Activated T-cell treated with anti-CD3 and anti-CD28 coated beads, Interleukin-2, amount 50 U/mL, for 72 hours (primary cell): ENCODE data around the gene ADAMTS4. TPM values are rescaled to one million over a fixed set of nuclear protein-coding genes. Genes with fewer than 3 reads are reported as not detected.
A peak's percentile ranks its signal among the peaks of the same experiment; 100 is the strongest.

Experiments
- ATAC-seq, 2 donors: fragments of 150-1000 bp; cut with Tn5 transposase; replicated peaks in 1 of 2; 2 replicates each; pipeline ENCODE4 v1.10.0; 2021; ENCODE audit warnings: moderate library complexity in 2 of 2, mild to moderate bottlenecking in 1 of 2
- DNase-seq, 2 donors: peaks; one replicate each; pipeline ENCODE4 v3.0.0; 2021 to 2022; ENCODE audit warnings: mixed read lengths in 1 of 2
- H3K27ac Mint-ChIP-seq: one replicate; pipeline ENCODE4 v1.8.0; 2022; ENCODE audit warnings: mild to moderate bottlenecking, moderate library complexity, mixed read lengths
- H3K27me3 Mint-ChIP-seq: one replicate; pipeline ENCODE4 v1.8.0; 2022; ENCODE audit warnings: low read depth, mixed read lengths
- H3K36me3 Mint-ChIP-seq, 2 donors: one replicate each; pipeline ENCODE4 v1.8.0; 2022; ENCODE audit warnings: mixed read lengths in 2 of 2, mild to moderate bottlenecking in 1 of 2; ENCODE audit not compliant: insufficient read depth in 2 of 2
- H3K4me1 Mint-ChIP-seq: one replicate; pipeline ENCODE4 v1.8.0; 2022; ENCODE audit warnings: low read depth, mixed read lengths
- H3K4me3 Mint-ChIP-seq, 2 donors: one replicate each; pipeline ENCODE4 v1.8.0; 2022; ENCODE audit warnings: mild to moderate bottlenecking in 2 of 2, mixed read lengths in 2 of 2, moderate library complexity in 2 of 2
- H3K9me3 Mint-ChIP-seq, 2 donors: one replicate each; pipeline ENCODE4 v1.8.0; 2022; ENCODE audit warnings: mixed read lengths in 2 of 2
- total RNA-seq, 2 donors: library from RNA; stranded (reverse); gene quantifications; one replicate each; pipeline ENCODE4 v1.2.3, GENCODE V29; 2022

ADAMTS4 gene
- total RNA-seq, 2 donors from 2014 or later: 4.0 to 7.7 TPM

DNA sequence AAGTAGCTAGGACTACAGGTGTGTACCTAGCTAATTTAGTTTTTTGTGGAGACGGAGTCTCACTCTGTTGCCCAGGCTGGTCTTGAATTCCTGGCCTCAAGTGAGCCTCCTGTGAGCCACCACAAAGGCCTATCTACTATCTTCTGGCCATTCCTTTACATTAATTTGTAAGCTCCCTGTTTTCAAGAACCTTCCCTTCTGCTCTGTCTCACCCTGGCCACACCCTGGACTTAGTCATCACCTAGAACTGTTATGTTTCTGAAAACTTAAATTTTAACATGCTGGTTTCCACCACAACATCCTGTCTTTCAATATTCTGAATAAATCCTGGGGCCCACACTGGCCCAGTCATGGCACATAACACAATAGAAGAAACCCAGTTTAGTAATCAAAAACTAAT lies 16.6 kb downstream of the ADAMTS4 start:
- H3K27me3 Mint-ChIP-seq: no peaks in the 10 kb centered on the region
- H3K4me3 Mint-ChIP-seq: peak overlapping the region; percentile 64 to 81
- ATAC-seq (peak; percentile 71 to 75), DNase-seq (peak; percentile 69 to 75)
- peak overlapping the region; percentile 65 for H3K27ac Mint-ChIP-seq
- peaks cover 86% of the 10 kb centered on the region for H3K4me1 Mint-ChIP-seq
- H3K9me3 Mint-ChIP-seq: no peaks in the 10 kb centered on the region
- H3K36me3 Mint-ChIP-seq: peaks cover 0 to under 1% of the 10 kb centered on the region in 2 donors

DNA sequence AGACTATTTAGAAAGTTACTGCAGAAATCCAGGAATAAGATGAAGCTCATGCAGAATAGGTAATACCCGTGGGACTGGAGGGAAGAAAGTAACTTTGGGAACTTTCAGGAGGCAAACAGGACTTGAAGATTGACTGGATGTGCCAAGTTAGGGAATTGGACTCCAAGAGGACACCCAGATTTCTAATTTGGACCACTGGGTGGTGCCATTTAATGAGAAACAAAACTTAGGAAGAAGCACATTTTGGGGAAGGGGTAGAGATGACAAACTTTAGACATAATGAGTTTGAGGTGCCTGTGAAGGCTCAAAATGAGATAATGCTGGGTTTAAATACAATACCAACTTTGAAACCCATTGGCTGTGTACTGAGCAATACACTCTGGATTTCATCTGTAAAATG lies 18.2 kb downstream of the ADAMTS4 start:
- peak overlapping the region; percentile 31 for H3K27ac Mint-ChIP-seq
- no peaks in the 10 kb centered on the region for H3K27me3 Mint-ChIP-seq
- no peaks in the 10 kb centered on the region for H3K9me3 Mint-ChIP-seq
- no peak for DNase-seq
- peaks cover 0 to 5% of the 10 kb centered on the region in 2 donors for H3K36me3 Mint-ChIP-seq
- peak overlapping the region in 1 of 2 donors; percentile 25 for H3K4me3 Mint-ChIP-seq
- H3K4me1 Mint-ChIP-seq: peaks cover 81% of the 10 kb centered on the region
- no peak for ATAC-seq

DNA sequence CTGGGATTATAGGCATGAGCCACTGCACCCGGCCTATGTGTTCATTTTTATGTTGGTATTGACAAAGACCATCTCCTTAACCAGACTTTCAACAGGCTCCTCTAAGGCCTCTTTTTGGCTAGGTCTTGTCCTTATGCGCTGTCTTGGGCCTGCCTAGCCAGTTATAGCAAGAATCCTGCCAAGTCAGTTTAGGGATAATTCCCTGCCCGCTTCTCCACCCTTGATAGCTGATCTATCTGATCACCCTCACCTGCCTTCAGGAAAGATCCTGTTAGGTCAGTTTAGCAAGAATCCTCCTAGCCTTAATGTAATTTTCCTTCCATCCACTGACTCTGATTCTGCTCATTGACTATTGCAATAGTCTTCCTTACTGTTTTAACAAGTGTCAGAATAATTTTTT lies 19.2 kb downstream of the ADAMTS4 start:
- H3K4me3 Mint-ChIP-seq: no peak overlapping the region
- no peak for ATAC-seq

DNA sequence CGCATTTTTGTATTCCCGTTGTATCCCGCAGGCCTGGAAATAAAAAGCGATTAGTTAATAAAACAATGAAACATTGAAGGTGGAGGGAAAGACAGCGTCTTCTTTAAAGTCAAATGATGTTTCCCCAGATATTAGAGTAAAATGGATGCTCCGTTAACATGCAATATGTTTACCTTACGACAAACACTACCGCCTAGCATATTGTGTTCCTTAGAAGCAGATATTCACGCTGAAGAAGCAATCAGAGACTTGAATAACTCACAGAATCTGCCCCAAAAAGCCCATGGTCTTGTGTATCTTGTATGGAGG lies 21.0 kb downstream of the ADAMTS4 start:
- H3K4me1 Mint-ChIP-seq: peaks cover 78% of the 10 kb centered on the region
- peak overlapping the region; percentile 93 to 95 for H3K4me3 Mint-ChIP-seq
- H3K27me3 Mint-ChIP-seq: no peaks in the 10 kb centered on the region
- DNase-seq: no peak
- peak overlapping the region; percentile 25 for H3K27ac Mint-ChIP-seq
- no peaks in the 10 kb centered on the region for H3K9me3 Mint-ChIP-seq
- peaks cover 8 to 26% of the 10 kb centered on the region in 2 donors for H3K36me3 Mint-ChIP-seq
- ATAC-seq: no peak

More for the DNA sequence above, 19.2 kb downstream of the ADAMTS4 start:
- Mint-ChIP-seq H3K27me3 (no peaks in the 10 kb centered on the region), H3K27ac (peak overlapping the region; percentile 3), H3K36me3 (peaks cover 5 to 9% of the 10 kb centered on the region in 2 donors), H3K4me1 (peaks cover 81% of the 10 kb centered on the region), H3K9me3 (no peaks in the 10 kb centered on the region)
- DNase-seq: no peak

DNA sequence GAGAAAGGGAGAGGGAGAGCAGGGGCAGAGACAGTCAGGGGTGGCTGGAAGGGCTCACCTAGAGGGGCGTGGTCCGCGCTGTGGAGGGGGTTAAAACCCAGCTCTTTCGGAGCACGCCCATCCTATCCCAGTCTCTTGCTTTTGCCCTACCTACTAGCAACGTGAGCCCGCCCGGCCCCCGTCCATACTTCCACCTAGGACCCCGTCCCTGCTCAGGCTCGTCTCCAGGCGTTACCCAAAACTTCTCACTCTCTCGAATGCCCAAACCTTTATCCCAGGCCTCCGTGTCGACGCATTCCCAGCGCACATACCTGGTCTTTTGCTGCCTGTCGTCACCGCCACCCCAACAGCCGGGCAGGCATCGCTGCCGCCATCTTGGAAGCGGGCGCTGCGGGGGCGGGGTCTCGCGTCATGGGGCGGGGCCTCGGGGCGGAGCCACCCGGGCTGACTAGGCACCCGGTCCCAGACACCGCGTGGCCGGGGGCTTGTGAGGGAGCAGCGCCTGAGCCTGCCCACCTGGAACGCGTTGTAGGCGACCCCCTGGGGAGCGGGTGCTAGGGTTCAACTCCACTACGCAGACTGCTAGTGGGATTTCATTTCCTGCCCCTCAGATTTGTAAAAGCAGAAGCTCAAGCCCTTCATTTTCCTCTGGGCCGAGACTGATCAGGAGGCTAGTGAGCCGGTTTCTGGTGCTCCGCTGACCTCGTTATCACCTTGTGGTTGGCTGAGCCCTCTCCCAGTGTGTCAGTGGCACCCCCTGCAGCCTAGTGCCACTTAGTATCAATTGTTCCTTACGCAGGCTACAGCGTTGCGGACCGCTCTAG lies 21.5 kb downstream of the ADAMTS4 start, which contains the start of gene B4GALT3:
TSS of gene B4GALT3 (minus strand) at position 396 of the 824 bp plus-strand sequence. CDS start 1,447 bp downstream, outside the sequence.
- H3K4me1 Mint-ChIP-seq: peaks cover 78% of the 10 kb centered on the region
- H3K4me3 Mint-ChIP-seq: peak within 1 kb of the TSS; percentile 93 to 95
- peak; percentile 94 to 99 for DNase-seq
- H3K9me3 Mint-ChIP-seq: no peaks in the 10 kb centered on the region
- peaks cover 8 to 30% of the 10 kb centered on the region in 2 donors for H3K36me3 Mint-ChIP-seq
- H3K27ac Mint-ChIP-seq: peak within 1 kb of the TSS; percentile 94
- no peaks in the 10 kb centered on the region for H3K27me3 Mint-ChIP-seq
- peak; percentile 87 for ATAC-seq

DNA sequence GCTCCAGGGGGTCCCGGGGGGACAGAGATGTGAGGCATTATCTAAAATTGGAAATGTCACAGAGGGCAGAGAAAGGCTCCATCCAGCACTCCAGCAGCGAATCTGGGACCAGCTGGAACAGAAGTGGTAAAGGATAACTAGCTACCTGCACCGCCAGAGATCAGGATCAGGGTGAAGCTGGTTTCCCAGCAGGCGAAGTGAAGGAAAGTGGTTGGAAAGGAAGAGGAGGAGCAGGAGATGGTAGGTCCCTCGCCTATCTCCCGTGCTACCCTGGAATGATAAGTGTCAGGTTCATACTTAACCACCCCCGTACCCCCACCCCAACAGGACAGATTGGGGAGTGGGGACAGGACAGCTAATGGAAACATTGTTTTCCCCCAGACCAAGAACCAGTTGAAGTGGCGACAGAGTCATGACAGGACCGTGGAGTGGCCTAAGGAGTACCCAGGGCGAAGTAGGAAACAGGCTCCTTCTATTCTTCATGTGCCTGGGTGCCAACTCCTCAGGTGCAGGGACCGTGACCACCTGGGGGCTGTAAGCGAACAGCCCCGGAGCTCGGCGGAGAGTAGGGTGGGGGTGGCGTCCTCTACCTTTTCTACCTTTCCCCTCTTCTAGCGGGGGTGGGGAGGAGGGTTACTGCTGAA lies 22.3 kb downstream of the ADAMTS4 start:
- Mint-ChIP-seq H3K9me3 (no peaks in the 10 kb centered on the region), H3K27ac (peak overlapping the region; percentile 94), H3K4me3 (peak overlapping the region; percentile 93 to 95), H3K36me3 (peaks cover 9 to 31% of the 10 kb centered on the region in 2 donors), H3K27me3 (no peaks in the 10 kb centered on the region), H3K4me1 (peaks cover 71% of the 10 kb centered on the region)
- ATAC-seq (no peak), DNase-seq (no peak)

DNA sequence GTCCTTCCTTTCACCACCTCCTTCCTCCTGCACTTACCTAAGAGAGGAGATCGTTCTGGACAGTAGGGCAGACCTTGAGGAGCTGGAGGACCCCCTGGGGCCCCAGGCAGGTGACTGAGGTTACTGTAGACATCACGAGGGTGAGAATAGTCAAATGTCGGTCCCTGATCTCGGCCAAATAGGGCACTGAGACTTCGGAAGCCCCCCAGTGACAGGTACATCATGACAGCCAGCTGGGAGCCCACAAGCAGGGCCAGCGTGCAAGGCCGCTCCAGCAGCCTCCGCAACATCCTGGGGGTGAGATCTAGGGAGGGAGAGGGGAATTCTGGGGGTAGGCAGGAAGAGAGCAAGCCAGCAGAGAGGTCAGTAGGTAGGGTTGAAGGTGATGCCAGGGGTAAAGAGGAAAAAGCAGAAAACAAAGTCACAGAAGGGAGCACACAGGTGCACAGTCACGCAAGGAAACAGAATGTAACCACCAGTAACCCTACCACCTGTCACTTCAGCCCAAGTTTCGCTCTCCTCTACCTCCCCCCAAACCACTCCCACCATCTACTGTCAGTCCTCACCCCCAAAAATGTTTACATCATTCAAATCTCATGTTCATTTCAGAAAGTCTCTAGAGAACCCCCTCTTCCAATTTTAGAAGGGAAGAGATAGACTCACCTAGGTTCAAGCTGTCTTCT lies 22.9 kb downstream of the ADAMTS4 start:
- Mint-ChIP-seq H3K4me1 (peaks cover 65% of the 10 kb centered on the region), H3K27me3 (no peaks in the 10 kb centered on the region), H3K4me3 (peak overlapping the region; percentile 93 to 95), H3K9me3 (no peaks in the 10 kb centered on the region), H3K36me3 (peaks cover 11 to 33% of the 10 kb centered on the region in 2 donors), H3K27ac (peak overlapping the region; percentile 94)
- ATAC-seq (no peak), DNase-seq (no peak)

DNA sequence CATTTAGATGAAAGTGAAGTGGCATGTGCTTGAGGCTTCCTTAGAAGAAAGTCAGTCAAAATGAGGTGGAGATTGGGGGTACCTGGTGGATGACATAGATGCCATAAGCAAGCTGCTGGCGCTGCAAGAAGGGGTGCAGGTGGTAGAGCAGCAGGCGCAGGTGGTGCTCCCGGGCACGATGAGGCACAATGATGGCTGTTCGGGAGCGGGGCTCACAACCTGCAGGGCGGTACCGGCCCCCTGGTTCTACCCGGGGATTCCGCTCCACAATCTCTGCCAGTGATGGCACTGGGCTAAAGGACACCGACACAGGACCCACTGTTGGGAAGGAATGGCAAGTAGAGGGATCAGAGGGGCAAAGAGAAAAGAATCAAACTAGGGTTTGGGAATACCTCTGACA lies 23.9 kb downstream of the ADAMTS4 start:
- H3K27me3 Mint-ChIP-seq: no peaks in the 10 kb centered on the region
- peak overlapping the region; percentile 25 for H3K27ac Mint-ChIP-seq
- no peaks in the 10 kb centered on the region for H3K9me3 Mint-ChIP-seq
- peaks cover 11 to 33% of the 10 kb centered on the region in 2 donors for H3K36me3 Mint-ChIP-seq
- peaks cover 55% of the 10 kb centered on the region for H3K4me1 Mint-ChIP-seq
- H3K4me3 Mint-ChIP-seq: peak overlapping the region in 1 of 2 donors; percentile 18
- no peak for ATAC-seq
- DNase-seq: no peak

DNA sequence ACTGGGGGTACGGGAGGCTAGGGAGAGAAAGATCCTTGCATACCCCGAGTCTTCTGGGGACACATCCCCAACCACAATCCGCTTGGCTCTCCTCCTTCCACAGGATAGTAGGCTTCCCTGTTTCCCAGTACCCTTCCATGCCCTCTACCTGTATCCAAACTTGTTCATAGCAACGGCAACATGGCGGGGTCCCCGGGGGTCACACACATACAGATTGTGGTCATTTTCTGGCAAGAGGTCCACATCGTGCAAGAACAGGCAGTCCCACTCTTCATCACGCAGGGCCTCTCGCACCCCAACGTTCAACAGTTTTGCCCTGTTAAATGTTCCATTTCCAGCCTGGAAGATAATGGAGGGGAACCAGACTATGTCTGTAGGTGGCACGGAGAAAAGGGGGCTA lies 25.1 kb downstream of the ADAMTS4 start:
- ATAC-seq (no peak), DNase-seq (no peak)
- Mint-ChIP-seq H3K27me3 (no peaks in the 10 kb centered on the region), H3K4me3 (no peak overlapping the region), H3K36me3 (peaks cover 11 to 33% of the 10 kb centered on the region in 2 donors), H3K9me3 (no peaks in the 10 kb centered on the region), H3K27ac (no peak overlapping the region), H3K4me1 (peaks cover 54% of the 10 kb centered on the region)

DNA sequence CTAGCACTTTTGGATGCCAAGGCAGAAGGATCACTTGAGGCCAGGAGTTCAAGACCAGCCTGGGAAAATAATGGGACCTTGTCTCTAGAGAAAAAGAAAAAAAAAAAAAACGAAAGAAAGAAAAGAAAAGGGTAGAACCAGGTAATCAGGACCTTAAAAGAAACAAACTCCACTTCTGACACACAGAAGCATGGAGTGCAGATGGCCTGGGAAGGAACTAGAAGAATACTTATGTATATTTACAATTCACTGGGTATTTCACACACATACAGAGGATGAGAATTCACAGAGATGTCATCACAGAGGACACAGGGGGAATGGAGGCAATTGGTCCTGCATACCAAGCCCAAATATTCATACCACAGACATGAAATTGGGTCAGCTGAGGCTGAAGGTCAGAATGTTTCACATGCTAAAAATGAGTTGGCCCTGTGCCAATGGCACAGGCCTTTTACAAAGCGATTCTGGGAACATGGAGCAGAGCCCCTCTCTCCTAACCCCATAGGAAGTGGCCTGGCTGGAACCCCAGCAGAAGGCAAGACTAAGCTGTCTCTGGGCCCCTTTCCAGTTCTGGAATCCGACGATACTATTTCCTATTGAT lies 26.0 kb downstream of the ADAMTS4 start:
- DNase-seq (no peak), ATAC-seq (no peak)
- peaks cover 11 to 33% of the 10 kb centered on the region in 2 donors for H3K36me3 Mint-ChIP-seq
- H3K4me3 Mint-ChIP-seq: no peak overlapping the region
- peak overlapping the region; percentile 79 for H3K27ac Mint-ChIP-seq
- H3K9me3 Mint-ChIP-seq: no peaks in the 10 kb centered on the region
- H3K27me3 Mint-ChIP-seq: no peaks in the 10 kb centered on the region
- H3K4me1 Mint-ChIP-seq: peaks cover 53% of the 10 kb centered on the region

DNA sequence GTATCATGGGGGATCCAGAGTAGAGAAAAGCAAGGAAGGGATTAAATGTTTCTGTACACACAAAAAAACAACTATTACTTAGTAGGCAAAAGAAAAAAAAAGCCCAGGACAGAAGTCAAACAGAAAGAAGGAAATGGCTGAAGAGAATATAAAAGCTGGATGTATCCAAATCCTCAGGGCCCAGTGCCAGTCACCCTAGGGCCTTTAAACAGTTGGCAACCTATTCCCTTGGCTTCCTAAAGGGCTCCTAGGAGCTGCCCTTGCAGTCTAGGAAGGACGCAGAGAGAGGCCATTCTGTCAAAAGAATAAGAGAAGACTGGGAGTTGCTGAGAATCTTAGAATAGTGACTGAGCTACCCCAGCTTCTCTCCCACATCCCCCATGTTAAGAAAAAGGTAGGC lies 26.5 kb downstream of the ADAMTS4 start:
- no peaks in the 10 kb centered on the region for H3K9me3 Mint-ChIP-seq
- ATAC-seq (no peak), DNase-seq (no peak)
- no peaks in the 10 kb centered on the region for H3K27me3 Mint-ChIP-seq
- H3K27ac Mint-ChIP-seq: peak overlapping the region; percentile 79
- H3K4me3 Mint-ChIP-seq: no peak overlapping the region
- peaks cover 53% of the 10 kb centered on the region for H3K4me1 Mint-ChIP-seq
- peaks cover 11 to 33% of the 10 kb centered on the region in 2 donors for H3K36me3 Mint-ChIP-seq

DNA sequence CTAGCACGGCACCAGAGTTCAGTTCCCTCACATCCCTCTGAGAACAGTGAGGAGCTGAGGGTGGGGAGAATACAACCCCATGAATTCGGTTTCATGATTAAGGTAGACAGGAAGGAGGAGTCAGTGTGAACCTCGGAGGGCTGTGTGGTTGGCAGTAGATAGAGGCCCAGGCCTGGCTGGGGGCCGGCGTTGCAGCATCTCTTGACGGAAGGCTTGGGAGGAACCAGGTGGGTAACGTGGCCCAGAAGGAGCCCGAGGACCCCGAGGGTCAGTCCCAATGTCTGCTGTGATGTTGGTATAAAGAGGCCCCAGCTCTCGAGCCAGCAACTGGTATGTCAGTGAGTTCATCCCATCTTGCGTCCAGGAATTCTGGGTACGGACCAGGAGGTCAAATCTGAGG lies 27.2 kb downstream of the ADAMTS4 start:
- Mint-ChIP-seq H3K9me3 (no peaks in the 10 kb centered on the region), H3K36me3 (peaks cover 9 to 35% of the 10 kb centered on the region in 2 donors), H3K4me3 (no peak overlapping the region), H3K27ac (peak overlapping the region; percentile 79), H3K4me1 (peaks cover 58% of the 10 kb centered on the region), H3K27me3 (no peaks in the 10 kb centered on the region)
- DNase-seq (no peak), ATAC-seq (no peak)

DNA sequence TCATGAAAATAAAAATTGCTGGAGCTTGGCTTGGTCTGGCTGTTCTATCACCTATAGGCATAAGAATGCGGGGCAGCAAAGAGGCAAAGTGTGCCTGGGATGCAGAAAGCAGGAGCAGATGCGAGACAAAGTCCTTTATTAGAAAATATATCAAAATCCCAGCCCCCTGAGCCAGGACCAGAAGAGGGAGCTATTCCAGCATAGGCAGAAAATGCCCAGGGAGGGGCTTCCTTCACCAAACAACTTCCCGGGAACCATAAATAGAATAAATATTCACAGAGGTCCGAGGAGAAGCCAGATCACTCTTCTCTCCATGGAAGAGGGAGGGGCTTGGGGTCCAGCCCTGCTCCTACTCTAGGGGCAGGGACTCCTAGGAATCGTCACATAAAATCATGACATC lies 27.7 kb downstream of the ADAMTS4 start:
- ATAC-seq (no peak), DNase-seq (no peak)
- H3K27me3 Mint-ChIP-seq: no peaks in the 10 kb centered on the region
- H3K9me3 Mint-ChIP-seq: no peaks in the 10 kb centered on the region
- H3K27ac Mint-ChIP-seq: peak overlapping the region; percentile 68
- no peak overlapping the region for H3K4me3 Mint-ChIP-seq
- peaks cover 8 to 35% of the 10 kb centered on the region in 2 donors for H3K36me3 Mint-ChIP-seq
- H3K4me1 Mint-ChIP-seq: peaks cover 57% of the 10 kb centered on the region
